HG03108 (cell line): ENCODE data around the gene TRIOBP.

Experiments used
- ATAC-seq: cut with Tn5 transposase; IDR thresholded peaks from one replicate; pipeline ENCODE4 v1.9.1; 2021; ENCODE audit warnings: moderate library complexity; ENCODE audit not compliant: unreplicated experiment

The TRIOBP gene

DNA sequence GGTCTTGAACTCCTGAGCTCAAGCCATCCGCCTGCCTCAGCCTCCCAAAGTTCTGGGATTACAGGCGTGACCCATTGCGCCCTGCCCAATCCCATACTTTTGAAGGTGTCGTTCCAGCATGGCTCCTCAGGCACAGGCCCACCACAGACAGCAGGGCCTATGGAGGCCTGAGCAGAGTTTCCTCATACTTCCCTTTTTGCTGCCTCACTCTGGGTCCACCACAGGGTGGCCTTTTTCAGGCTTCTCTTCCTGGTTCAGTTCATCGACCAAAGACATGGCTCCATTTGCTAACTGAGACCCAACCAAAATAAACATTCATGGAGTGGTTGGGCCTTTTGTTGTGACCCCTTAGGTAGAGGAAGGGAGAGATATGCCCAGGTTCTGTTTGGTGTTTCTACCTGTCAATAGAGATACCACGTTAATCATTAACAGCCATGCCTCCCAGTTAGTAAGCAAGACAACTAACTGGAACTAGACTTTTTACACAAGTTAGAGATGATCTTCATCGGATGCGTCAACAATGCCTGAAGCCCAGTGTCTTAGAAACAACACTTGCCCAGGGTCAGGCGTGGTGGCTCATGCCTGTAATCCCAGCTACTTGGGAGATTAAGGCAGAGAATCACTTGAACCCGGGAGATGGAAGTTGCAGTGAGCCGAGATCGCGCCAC is 35.1 kb downstream of the TRIOBP start:
- ATAC-seq: no peak

DNA sequence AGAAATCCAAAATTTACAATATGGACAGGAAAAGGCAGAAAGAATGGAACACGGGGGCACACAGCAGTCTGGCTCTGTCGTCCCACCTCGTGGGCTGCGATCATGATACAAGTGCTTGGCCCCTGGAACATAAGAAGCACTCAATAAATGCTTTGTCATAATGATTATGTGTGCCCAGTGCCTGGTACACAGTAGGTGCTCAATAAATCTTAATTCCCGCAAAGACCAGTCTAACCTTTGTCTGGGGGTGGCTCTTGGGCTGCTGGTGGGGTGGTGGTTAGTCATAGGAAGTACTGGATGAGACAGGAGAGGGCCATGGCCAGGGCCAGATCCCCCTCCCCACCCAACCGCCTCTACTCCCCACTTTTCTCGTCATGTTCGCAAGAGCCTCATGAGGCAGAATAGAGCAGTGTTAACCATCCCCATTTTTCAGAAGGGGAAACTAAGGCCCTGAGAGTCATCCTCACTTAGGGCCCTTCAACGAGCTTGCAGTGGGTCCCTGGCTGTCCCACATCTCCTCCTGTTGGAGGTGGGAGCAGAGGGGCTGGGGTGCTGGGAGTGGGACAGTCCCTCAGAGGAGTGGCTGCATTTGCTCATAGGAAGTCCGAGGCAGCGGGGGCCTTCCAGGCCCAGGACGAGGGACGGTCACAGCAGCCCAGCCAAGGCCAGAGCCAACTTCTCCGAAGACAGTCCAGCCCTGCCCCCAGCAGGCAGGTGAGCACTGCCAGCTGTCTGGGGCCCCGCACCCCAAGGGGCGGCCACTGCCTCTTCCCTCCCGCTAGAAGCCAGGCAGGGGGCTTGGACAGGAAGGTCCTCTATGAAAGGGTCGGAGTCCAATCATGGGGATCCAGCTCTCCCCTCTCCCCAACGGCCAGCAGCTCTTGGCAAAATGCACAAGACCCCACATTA is 36.1 kb downstream of the TRIOBP start:
- ATAC-seq: no peak

DNA sequence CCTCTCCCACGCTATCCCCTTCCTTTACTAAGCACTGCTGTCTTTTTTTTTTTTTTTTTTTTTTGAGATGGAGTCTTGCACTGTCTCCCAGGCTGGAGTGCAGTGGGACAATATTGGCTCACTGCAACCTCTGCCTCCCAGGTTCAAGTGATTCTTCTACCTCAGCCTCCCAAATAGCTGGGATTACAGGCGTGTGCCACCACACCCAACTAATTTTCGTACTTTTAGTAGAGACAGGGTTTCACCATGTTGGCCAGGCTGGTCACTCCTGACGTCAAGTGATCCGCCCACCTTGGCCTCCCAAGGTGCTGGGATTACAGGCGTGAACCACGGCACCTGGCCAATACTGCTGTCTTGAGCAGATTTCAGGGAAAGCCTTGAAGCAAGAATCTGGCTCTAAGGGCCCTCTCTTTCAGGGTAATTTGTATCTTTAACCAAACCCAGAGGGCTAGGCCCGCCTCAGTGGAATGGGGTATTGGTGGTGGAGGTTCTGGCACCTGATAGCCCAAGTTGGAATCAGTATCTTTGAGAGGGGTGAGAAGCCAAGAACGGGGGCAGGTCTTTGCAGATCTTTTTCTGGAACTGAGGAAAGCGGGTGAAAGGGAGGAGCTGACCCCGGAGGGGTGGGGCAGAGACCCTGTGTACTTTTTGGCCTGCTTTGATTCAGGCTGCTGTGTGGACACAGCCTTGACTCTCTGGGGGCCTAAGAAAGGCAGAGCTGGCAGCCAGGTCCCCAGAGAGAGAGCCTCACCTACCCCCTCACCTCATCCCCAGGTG is 37.0 kb downstream of the TRIOBP start:
- no peak for ATAC-seq

DNA sequence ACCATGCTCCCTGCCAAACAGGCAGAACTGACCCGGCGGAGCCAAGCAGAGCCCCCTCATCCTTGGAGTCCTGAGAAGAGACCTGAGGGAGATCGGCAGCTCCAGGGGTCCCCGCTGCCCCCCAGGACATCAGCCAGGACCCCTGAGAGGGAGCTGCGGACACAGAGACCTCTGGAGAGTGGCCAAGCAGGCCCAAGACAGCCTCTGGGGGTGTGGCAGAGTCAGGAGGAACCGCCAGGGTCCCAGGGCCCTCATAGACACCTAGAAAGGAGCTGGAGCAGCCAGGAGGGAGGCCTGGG is 37.5 kb downstream of the TRIOBP start:
- ATAC-seq: no peak

DNA sequence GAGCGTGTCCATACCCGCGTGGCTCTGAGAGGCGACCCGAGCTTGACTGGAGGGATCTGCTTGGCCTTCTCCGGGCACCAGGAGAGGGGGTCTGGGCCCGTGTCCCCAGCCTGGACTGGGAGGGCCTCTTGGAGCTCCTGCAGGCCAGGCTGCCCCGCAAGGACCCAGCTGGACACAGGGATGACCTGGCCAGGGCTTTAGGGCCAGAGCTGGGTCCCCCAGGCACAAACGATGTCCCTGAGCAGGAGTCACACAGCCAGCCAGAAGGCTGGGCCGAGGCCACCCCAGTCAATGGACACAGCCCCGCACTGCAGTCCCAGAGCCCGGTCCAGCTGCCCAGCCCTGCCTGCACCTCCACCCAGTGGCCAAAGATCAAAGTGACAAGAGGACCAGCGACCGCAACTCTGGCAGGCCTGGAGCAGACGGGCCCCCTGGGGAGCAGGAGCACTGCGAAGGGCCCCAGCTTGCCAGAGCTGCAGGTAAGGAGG is 38.2 kb downstream of the TRIOBP start:
- ATAC-seq: no peak

DNA sequence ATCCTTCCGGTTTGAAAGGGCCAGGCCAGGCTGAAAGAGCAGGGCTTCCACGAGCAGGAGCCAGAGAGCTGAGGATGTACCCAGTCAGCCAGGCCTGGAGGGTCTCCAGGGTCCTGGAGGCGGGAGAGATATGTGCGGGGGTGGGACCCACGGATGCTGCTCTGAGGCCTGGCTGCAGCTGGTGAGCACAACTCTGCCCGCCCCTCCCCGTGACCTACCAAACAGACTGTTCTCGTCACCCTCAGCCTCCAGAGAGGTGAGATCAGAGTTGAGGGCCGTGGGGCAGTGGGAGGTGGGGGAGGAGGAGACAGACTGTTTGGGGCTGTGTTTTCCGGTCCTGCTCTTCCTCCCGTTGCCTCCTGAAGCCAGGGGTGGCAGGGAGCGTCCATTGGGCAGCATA is 42.2 kb downstream of the TRIOBP start:
- no peak for ATAC-seq

DNA sequence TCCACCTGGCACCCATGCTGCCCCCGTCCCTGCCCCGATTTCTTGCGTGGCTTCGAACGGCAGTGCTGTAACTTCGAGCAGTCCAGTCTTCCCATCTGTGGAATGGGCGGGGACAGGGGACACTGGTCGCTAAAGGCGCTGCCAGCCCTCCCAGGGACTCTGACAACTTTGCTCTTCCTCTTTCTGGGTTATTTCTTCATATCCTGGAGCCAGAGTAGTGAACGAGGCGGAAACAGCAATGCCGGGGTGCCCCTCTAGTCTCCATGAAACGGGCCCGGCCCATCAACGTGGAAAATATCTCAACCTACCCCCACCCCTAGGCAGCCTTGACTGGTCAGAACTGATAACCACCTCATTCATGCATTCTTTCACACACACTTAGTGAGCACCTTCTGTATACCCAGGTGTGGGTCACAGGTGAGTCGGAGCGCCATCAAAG is 42.8 kb downstream of the TRIOBP start:
- no peak for ATAC-seq

DNA sequence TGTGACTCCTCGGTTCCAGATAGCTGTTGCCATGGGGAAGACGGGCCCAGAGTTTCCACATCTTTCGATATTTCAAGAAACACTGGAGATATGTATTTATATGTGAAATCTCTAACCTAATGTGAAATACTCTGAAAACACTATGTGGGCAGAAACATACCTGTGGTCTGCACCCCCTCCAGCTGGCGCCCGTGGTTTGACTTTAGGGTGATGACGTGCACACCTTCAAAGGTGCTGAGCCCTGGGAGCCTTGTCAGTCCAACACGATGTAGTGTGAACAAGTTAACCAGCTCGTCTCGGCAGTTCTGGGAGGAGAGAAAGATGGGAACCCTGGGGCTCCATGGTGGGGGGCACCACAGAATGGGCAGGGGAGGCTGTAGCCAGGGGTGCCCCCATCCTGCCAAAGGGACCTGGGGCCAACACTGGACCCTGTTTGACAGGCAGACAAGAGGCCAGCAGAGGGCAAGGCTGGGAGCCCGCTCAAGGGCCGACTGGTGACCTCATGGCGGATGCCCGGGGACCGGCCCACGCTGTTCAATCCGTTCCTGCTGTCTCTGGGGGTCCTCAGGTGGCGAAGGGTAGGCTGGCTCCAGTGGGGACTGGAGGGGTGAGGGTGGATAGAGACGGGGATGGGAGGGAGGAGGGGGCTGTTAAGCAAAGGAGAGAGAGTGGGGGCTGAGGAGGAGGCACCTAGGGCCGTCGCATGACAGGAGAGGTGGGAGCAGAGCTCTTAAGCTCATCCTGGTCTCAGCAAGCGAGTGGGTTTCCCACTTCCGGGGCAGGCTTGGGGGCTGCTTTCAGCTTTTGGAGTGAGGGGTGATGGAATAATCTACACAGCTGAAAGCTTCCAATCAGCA is 43.8 kb downstream of the TRIOBP start:
- ATAC-seq: no peak

DNA sequence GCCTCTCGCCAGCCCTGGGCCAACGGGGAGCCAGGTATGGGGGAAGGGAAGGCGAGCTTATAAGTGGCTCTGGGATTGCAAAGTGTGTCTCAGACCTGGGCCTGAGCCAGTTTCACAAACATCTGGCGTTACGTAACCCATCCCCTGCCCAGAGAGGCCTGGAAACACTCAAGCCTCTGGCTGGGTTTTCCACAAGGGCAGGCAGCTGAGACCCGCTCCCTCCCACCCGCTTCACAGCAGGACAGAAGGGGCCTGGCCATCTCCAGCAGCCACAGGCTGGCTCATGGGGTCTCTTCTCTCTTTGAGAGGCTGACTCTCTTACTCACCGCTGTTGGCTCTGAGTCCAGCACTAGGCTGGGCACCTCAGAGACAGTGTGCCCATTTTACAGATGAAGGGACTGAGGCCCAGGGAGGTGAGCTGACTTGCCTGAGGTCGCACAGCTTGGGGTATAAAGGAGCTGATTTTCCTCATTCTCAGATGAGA is 44.5 kb downstream of the TRIOBP start:
- no peak for ATAC-seq

DNA sequence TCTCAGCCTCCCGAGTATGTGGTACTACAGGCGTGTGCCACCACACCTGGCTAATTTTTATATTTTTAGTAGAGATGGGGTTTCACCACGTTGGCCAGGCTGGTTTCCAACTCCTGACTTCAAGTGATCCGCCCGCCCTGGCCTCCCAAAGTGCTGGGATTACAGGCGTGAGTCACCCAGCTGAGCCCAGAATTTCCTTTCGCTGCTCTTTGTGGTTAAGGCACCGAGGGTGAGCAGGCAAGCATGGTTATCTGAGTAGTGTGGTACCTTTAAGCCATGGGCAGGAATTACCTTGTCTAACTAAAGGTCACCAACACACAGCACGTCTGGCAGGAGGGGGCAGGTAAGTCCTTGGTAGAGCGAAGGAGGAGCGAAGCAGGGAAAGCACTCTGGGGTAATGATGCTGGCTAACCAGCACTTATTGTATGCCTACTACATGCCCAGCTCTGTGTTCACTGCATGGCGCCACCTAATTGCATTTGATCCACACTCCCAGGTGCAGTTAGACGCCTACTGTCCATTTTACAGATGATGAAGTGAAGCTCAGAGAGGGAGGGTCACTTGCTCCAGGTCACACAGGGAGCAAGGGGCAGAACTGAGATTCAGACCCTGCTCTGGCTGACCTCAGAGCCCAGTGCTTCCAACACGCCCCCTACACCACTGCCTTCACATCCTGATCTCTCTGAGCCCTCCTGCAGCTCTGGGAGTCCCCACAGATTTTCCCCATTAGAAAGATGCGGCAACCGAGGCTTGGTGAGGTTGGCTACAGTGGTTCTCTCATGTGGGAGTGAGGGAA is 45.7 kb downstream of the TRIOBP start:
- no peak for ATAC-seq

DNA sequence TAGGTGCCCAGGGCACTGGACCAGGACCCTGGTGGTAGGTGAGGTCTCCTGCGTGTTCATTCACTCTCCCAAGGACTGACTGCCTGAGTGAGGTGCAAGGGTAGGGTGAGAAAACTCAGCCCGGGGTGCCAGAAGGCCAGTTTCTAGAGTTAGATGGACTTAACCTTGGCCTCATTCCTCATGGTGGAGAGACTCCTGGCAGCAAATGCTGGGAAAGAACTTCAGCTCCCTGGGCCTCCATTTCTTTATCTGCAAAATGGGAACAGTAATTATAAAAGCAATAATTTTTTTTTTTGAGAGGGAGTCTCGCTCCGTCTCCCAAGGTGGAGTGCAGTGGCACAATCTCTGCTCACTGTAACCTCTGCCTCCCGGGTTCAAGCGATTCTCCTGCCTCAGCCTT is 47.7 kb downstream of the TRIOBP start:
- ATAC-seq: no peak

DNA sequence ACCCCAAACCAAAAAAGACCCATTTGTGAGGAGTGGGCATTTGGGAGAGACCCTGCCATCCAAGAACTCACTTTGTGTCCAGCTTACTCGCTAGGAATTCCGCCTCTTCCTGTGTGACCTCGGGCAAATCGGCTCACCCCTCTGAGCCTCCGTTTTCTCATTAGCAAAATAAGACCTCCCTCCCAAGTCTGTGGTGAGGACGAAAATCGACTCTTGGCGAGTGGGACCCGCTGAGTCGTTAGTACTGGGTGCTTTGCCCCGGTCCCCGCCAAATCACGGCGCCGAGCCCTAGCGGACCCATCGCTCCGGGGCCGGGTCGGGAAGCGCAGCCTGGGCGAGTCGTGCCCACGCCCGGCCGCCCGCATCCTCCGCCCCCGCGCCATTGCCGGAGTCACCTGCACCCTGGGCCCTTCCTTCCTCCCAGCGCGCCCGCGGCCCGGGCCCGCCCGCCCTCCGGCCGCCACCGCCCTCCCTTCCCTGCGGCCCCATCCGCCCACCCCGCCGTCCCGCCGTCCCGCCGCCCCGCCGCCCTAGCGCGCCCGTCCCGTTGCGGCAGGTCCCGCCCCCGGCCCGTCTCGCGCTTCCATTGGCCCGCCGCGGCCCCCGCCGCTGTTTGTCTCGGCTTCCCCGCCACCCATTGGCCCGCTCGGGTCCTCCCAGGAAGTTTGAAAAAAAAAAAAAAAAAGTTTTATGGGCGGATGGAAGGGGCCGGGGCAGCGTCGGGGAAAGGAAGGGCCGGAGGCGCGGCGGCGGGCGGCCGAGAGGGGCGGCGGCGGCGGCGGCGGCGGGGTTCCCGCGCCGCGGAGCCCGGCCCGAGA is 48.9 kb downstream of the TRIOBP start:
- peak; percentile 60 for ATAC-seq

DNA sequence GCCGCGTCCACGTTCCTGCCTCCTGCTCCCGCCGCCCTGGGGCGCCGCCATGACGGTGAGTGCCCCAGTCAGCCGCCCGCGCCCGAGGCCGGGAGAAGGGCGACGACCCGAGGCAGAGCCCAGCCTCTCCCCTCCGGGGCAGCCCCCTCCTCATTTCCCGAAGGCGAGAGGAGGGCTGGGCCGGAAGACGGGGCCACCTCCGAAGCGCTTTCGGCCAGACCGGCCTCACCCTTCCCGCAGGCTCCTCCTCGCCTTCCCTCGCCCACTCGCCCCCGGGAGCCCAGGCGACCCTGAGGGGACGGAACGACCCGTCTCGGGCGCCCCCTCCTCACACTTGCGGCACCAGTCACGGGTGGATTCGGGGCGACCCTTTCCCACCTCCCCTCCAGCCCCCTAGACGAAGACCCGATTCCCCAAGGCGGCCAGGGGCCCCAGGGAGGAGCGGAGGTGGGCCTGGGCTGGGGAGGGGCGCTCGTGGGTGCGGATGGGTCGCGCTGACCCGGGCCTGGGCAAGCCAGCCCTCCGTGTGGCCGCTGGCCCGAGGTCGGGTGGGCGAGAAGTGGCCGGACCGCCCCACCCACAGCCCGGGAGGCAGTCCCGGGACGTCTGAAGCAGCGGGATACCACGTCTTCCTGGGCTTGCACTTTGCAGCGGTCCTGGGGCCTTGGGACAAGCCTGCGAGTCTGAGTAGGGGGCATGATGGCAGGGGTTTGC is 49.7 kb downstream of the TRIOBP start:
- ATAC-seq: peak; percentile 13

DNA sequence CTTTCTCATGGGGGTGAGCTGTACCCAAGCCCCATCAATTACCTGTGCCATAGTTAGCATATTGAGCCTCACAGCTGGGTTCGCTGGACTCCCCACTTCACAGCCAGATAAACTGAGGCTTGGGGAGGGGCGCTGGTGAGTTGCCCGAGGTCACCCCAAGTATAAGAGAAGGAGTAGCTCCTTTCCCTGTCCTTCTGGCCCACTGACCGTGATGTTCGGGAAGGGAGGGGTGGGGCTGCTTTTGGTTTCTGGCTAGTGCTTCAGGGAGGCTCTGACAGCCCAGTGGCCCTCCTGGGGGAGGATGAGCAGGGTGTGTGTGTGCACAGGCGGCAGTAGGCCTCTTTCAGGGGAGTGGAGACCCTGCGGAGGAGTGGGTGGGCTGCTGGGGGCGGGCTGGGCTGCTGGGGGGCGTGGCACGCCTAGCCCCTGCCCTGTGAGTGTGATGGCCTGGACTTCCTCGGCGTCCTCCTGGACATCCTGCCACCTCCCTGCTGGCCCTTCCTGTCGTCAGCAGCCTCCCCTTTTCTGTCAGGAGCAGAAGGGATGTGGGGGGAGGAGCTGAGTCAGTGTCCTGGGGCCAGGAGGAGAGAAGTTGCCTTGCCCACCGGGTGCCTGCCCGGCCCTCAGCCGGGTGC is 50.3 kb downstream of the TRIOBP start:
- no peak for ATAC-seq

DNA sequence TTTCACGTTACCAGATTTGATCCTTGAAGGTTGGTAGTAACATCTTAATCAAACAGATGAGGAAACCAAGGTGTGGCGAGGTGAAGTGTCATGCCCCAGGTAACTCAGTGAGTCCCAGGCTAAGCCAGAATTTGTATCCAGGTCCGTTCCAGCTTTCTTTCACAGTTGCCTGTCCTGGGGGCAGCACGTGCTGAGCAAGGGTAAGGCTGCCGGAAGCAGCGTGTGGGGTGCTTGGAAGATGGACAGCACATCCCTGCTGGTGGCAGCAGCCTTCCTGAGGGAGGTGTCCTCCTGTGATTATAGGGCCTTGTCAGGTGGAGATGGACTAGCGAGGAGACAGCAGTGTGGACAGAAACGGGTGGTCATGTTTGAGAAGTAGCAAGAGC is 50.9 kb downstream of the TRIOBP start:
- no peak for ATAC-seq

DNA sequence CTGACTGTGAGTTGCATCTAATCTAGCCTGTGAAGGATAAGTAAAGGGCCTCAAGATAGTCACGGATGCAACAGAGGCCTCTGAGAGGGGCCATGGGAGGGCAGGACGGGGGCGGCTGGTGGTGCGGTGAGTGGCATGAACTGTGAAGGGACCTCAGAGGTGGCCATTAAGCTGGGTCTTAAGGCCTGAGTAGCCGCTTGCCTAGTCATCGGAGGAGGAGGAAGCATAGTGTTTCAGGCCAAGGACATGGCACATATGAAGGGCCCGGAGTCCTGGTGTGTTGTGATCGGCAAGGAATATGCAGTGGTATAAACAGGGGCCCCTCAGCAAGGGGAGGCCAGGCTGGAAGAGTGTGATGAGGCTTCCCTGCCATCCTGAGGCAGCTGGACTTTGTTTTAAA is 51.8 kb downstream of the TRIOBP start:
- no peak for ATAC-seq

DNA sequence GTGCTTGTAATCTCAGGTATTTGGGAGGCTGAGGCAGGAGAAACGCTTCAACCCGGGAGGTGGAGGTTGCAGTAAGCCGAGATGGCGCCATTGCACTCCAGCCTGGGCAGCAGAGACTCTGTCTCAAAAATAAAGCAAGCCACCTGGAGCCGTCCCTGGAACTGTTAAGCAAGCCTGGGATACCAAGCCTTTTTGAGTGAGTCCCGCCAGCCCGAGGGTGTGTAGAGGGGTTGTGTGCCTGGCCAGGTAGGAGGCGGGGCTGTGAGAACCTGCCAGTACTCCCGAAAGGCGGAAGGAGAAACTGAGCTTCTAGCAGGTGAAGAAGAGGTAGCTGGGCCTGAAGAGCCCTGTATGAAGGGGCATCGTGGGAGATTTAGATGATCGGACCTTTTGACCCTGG is 52.4 kb downstream of the TRIOBP start:
- no peak for ATAC-seq
